NK-92 treated with Interleukin-12 subunit alpha and Interleukin-12 subunit beta, amount 100 ng/mL, for 24 hours (cell line): ENCODE results near the gene FEM1C.

Experiments used
- DNase-seq: peaks from one replicate; lab custom pipeline; 2025; lab: John Stamatoyannopoulos, UW

FEM1C gene

GRCh38 chr5:115557667-115558387 lies 13.3 kb upstream of the FEM1C start:
- no peak for DNase-seq

- no peak for DNase-seq
Measured at GRCh38 chr5:115556276-115556675, 11.7 kb upstream of the FEM1C start.

- no peak for DNase-seq
Measured at GRCh38 chr5:115555084-115555633, 10.6 kb upstream of the FEM1C start.

- no peak for DNase-seq
Measured at GRCh38 chr5:115553082-115553481, 8.5 kb upstream of the FEM1C start.

- no peak for DNase-seq
Measured at GRCh38 chr5:115551415-115551814, 6.8 kb upstream of the FEM1C start.

GRCh38 chr5:115549154-115549553 lies 4.6 kb upstream of the FEM1C start:
- DNase-seq = no peak

GRCh38 chr5:115548683-115549082 lies 4.1 kb upstream of the FEM1C start:
- no peak for DNase-seq

GRCh38 chr5:115545351-115545882 lies 842 bp upstream of the FEM1C start:
- DNase-seq = no peak

GRCh38 chr5:115544043-115544435 lies 536 bp downstream of the FEM1C start:
- DNase-seq = peak; percentile 60

GRCh38 chr5:115543365-115544042 lies 1.1 kb downstream of the FEM1C start:
- DNase-seq = peak; percentile 44

- no peak for DNase-seq
Measured at GRCh38 chr5:115542651-115543364, 1.8 kb downstream of the FEM1C start.

GRCh38 chr5:115542086-115542485 lies 2.5 kb downstream of the FEM1C start:
- no peak for DNase-seq

GRCh38 chr5:115541611-115542010 lies 3.0 kb downstream of the FEM1C start:
- no peak for DNase-seq

GRCh38 chr5:115535479-115536035 lies 9.0 kb downstream of the FEM1C start:
- no peak for DNase-seq

GRCh38 chr5:115532517-115532916 lies 12.1 kb downstream of the FEM1C start:
- DNase-seq = no peak

GRCh38 chr5:115531787-115532367 lies 12.7 kb downstream of the FEM1C start:
- DNase-seq = no peak

GRCh38 chr5:115531380-115531779 lies 13.2 kb downstream of the FEM1C start:
- DNase-seq = no peak

- no peak for DNase-seq
Measured at GRCh38 chr5:115530426-115530825, 14.1 kb downstream of the FEM1C start.

- no peak for DNase-seq
Measured at GRCh38 chr5:115526604-115527003, 18.0 kb downstream of the FEM1C start.

- DNase-seq = no peak
Measured at GRCh38 chr5:115524199-115524847, 20.3 kb downstream of the FEM1C start.

- DNase-seq = no peak
Measured at GRCh38 chr5:115522832-115523403, 21.7 kb downstream of the FEM1C start.
